Measurements from ENCODE around the gene DLGAP1.

DNA sequence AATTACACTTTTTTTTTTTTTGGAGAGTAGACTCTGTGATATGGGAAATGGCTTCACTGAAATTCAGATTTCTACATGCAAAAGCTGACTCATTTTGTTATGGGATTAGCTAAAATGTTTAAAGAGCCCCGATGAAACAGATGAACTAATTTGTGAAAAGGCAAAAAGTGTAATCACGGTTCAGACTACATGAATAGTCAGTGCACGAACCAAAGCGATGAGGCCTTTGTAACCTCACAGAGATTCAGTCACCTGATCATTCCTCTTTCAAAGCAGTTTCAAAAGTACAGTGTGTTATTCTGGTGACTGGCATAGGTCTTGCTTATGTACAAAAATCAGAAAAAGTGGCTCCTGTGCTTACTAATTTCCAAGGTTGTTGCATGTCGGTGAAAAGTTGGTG, 960.5 kb downstream of the DLGAP1 start:
- TF ChIP-seq POLR2AphosphoS5 (IDR thresholded peaks at IDR 0.05) (no peak), CTCF (IDR thresholded peaks at IDR 0.05) (no peak)

Data from gastroesophageal sphincter (tissue), 3 donors.